HG03469 (cell line): Measurements from ENCODE around the gene TEX22.

Source experiments
- ATAC-seq: cut with Tn5 transposase; IDR thresholded peaks from one replicate; pipeline ENCODE4 v1.9.1; 2021; ENCODE audit warnings: mild to moderate bottlenecking, moderate library complexity, moderate number of reproducible peaks; ENCODE audit not compliant: unreplicated experiment

The TEX22 gene

DNA sequence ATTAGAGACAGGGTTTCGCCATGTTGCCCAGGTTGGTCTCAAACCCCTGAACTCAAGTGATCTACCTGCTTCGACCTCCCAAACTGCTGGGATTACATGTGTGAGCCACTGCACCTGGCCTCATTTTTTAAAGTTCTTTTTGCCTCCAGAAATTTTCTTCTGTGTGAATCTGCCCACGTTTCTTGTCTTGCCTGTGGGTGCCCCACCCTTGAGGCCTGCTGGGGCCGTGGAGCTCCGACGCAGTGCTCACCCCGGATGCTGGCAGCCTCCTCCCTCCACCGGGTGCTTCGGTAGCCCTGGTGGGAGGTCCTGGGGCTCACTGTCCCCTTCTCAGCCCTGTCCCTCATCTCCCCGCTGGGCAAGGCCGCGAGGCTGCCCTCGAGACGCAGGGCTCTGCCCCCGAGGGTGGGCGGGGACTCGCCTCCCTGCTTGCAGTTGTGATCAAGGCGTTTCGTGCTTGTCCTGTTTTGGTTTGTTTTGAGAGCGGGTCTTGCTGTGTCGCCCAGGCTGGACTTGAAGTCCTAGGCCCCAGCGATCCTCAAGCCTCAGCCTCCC, 56.8 kb downstream of the TEX22 start:
- ATAC-seq = no peak

DNA sequence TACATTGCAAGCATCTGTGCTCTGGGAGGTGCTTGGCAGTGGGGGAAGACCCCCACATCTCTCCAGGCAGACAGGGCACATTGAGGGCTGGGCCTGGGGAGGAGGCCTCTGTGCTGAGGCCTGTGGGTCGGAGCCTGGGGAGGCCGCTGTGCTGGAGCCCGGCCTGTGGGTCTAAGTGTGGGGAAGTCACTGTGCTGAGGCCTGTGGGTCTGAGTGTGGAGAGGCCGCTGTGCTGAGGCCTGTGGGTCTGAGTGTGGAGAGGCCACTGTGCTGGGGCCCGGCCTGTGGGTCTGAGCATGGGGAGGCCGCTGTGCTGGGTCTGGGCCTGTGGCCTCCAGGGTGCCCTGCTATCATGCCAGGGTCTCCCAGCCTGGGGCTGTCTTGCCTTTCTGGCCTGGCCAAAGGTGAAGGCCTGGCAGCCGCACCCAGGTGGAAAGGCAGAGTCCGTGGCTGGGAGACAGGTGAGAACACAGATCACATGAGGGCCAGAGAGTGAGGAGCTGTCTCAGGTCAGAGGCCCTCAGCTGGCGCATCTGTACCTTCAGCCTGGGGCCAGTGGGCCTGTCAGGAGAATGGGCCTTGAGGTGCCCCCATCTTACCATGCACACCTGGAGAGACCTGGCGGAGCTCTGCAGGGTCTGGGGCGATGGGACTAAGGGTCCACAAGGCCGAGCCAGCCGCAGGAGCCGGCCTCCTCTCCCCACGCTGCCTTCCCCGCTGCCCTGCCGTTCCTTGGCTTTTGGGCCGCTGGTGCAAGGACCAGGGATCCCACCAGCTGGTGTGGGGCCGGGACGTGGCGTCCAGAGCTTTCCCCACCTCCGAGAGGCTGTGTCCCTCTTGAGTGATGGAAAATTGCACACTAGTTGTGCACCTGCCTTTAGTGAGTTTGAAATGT, 57.7 kb downstream of the TEX22 start:
- no peak for ATAC-seq

DNA sequence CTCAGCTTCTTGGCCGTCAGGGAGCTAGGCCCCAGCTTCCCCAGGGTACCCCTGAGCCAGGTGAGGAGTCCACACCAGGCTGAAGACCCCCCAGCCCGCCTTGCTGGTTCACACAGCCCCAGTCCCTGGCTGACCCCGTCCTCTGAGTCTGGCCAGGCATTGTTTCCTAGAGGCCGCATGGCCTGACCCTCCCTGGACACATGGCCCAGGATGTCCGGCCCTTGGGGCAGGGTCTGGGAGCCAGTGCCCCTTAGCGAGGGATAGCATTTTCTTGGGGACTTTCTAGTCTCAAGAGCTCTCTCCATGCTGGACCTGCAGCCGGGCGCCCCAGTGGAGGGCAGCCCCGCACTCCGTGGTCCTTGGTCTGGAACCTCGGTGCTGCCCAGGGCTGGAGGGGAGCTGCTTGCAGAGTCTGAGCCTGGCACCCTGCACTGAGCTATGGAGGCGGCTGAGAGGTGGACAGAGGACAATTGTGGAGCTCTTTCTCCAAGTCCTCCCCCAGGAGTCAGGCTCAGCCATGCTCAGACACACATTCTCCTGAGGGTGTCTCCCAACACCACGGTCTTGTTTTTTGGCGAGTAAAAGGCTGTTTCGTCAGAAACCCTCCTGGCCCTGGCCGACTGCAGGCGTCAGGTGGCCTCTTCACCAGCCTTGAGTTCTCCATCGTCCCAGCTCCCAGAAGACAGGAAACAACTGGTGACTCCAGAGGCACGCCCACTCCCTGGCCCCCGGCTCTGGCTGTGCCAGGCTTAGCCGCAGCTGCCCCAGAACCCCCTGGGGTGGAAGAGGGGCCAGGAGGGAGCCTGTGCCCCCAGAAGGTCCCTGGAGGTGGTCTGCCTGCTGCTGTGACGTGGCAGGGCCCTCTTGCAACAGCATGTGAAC, 58.6 kb downstream of the TEX22 start:
- ATAC-seq = no peak

DNA sequence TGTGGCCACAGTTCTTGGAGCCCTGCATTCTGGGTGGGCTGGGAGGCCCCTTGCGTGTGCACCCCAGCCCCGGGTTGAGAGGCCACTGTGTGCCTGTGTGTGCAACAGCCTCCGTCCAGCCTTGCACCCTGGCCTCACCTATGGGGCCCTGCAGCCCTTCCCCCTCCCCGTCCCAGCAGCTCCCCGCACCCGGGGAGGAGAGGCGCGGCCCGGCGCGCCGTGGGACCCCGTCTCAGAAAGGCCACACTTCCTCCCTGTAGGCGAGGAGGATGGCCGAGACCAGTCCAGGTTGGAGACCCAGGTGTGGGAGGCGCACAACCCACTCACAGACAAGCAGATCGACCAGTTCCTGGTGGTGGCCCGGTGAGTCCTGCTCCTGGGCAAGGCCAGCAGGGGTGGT, 59.7 kb downstream of the TEX22 start:
- no peak for ATAC-seq

DNA sequence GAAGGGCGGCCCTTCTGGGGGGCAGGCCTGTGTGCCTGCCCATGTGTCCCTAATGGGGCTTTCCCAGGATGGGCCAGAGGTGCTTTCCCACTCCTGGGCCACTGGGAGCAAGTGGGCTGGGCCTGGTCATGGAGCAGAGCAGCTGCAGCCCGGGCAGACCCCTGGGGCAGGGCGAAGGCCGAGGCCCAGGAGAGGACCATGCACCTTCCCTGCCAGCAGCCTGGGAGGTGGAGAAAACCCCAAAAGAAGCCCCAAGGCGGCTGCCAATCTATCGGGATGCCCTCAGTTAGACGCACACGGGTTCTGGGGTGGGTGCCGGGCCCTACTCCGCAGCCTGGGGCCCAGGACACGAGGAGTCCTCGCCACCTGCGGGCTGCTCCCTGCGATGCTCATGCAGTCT, 60.2 kb downstream of the TEX22 start:
- ATAC-seq = no peak

DNA sequence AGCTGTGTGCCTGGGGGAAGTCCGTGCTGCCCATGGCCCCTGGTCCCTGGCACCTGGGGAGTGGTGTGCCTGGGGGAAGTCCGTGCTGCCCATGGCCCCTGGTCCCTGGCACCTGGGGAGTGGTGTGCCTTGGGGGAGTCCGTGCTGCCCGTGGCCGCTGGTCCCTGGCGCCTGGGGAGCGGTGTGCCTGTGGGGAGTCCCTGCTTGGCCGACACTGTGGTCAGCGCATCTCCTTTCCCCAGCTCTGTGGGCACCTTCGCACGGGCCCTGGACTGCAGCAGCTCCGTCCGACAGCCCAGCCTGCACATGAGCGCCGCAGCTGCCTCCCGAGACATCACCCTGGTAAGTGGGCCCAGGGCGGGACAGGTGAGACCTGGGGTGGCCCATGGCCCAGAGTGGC, 61.8 kb downstream of the TEX22 start:
- no peak for ATAC-seq

DNA sequence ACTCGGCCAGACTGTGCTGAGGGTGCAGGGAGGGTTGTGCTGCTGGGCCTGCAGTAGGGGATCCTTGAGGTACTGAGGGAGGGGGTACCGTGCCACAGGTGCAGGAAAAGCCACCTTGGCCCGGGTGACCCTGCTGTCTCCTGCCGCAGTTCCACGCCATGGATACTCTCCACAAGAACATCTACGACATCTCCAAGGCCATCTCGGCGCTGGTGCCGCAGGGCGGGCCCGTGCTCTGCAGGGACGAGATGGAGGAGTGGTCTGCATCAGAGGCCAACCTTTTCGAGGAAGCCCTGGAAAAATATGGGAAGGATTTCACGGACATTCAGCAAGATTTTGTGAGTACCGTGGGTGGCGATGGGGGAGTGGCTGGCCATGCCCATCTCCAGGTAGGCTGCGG, 62.3 kb downstream of the TEX22 start:
- ATAC-seq = no peak

DNA sequence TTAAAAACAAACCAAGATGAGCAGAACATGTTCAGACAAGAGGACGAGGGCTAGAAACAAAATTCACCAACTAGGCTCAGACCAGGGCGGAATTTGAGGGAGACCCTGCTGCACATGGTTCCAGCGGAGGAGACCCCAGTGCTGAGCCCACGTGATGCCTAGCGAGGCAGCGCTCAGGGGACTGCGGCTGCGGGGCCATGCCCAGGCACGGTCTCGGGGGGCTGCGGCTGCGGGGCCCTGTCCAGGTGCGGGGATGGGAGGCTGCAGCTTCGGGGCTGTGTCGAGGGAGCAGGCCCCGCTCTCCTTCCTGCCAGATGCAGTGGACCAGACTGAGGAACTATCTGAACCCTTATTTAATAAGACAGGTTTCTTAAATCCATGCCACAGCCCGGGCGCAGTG, 63.6 kb downstream of the TEX22 start:
- ATAC-seq = no peak
